GM12873 (cell line): ENCODE results near the gene FOXP4.

Experiments
- CTCF ChIP-seq: IDR thresholded peaks from 2 replicates; pipeline ENCODE4 v1.5.1; 2012; ENCODE audit warnings: low read depth, mild to moderate bottlenecking, moderate library complexity, low read length, control low read depth; ENCODE audit not compliant: insufficient read depth; ENCODE audit errors: missing control alignments

FOXP4 gene

GRCh38 chr6:41543087-41543486 is 3.1 kb upstream of the FOXP4 start:
- TF ChIP-seq CTCF = no peak

GRCh38 chr6:41545247-41545702 is 906 bp upstream of the FOXP4 start:
- no peak for TF ChIP-seq CTCF

GRCh38 chr6:41546475-41546865 is 289 bp downstream of the FOXP4 start:
- TF ChIP-seq CTCF = no peak

GRCh38 chr6:41546866-41547798 is 951 bp downstream of the FOXP4 start:
- TF ChIP-seq CTCF = no peak

- TF ChIP-seq CTCF = no peak
These were observed 1.6 kb downstream of the FOXP4 start for GRCh38 chr6:41547799-41548097.

GRCh38 chr6:41548098-41548840 is 2.1 kb downstream of the FOXP4 start:
- no peak for TF ChIP-seq CTCF
